Breast epithelium (tissue), 3 donors: ENCODE measurements around the gene VPS35L.

ENCODE experiments used
- POLR2A ChIP-seq: fragments of 450-650 bp; IDR thresholded peaks from one replicate; pipeline ENCODE4 v1.6.1; 2016; ENCODE audit warnings: antibody characterized with exemption, mild to moderate bottlenecking, moderate library complexity
- POLR2AphosphoS5 ChIP-seq, 3 donors: sonication (generic); formaldehyde crosslinking; IDR thresholded peaks; one replicate each; pipeline ENCODE4 v1.6.1; 2017; ENCODE audit warnings: antibody characterized with exemption in 3 of 3
- TF ChIP-seq, protein P1 (sequence below), 3 donors: fragments of 450-650 bp; IDR thresholded peaks; one replicate each; pipeline ENCODE4 v1.5.1; 2016 to 2017; ENCODE audit warnings: antibody characterized with exemption in 3 of 3, mild to moderate bottlenecking in 3 of 3, moderate library complexity in 3 of 3

DNA sequence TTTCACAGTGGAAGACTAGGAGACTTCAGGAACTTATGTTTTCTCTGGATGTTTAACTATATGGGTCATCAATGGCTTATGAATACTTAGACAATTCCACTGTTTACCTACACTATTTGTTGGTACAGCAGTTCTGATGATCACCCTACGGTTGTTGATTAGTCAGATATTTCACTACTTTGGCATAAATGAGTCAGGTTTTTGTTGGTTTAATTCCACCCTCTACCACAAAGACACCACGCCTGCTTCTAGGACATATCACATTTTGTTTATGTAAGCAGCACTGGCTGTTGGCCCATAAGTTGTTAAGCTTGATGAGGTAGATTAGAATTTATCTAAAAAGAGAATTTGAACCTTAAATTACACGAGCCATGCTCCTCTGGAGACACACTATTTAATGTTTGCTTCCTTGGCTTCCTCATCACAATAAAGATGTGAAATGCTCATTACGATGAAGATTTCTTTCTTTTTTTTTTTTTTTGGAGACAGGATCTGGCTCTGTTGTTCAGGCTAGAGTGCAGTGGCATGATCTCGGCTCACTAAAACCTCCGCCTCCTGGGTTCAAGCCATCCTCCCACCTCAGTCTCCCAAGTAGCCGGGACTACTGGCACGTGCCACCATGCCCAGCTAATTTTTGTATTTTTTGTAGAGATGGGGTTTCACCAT is 37.9 kb upstream of the VPS35L start:
- TF ChIP-seq, protein P1, sequence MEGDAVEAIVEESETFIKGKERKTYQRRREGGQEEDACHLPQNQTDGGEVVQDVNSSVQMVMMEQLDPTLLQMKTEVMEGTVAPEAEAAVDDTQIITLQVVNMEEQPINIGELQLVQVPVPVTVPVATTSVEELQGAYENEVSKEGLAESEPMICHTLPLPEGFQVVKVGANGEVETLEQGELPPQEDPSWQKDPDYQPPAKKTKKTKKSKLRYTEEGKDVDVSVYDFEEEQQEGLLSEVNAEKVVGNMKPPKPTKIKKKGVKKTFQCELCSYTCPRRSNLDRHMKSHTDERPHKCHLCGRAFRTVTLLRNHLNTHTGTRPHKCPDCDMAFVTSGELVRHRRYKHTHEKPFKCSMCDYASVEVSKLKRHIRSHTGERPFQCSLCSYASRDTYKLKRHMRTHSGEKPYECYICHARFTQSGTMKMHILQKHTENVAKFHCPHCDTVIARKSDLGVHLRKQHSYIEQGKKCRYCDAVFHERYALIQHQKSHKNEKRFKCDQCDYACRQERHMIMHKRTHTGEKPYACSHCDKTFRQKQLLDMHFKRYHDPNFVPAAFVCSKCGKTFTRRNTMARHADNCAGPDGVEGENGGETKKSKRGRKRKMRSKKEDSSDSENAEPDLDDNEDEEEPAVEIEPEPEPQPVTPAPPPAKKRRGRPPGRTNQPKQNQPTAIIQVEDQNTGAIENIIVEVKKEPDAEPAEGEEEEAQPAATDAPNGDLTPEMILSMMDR (IDR thresholded peaks at IDR 0.05) = no peak
- TF ChIP-seq POLR2AphosphoS5 (IDR thresholded peaks at IDR 0.05) (no peak), POLR2A (no peak)
